HEK293 (cell line): ENCODE data around the gene PFDN1.
A peak's percentile ranks its signal among the peaks of the same experiment; 100 is the strongest.

Experiments
- CTCF ChIA-PET: fragments of 350-600 bp; formaldehyde crosslinking; extraction: SDS; loops from one replicate; lab custom pipeline; 2021; ENCODE audit warnings: antibody characterized with exemption; lab: Yijun Ruan, JAX
- POLR2A ChIA-PET: fragments of 300-600 bp; formaldehyde crosslinking; extraction: SDS; loops from one replicate; lab custom pipeline; 2020; ENCODE audit warnings: antibody characterized with exemption, inconsistent platforms; lab: Yijun Ruan, JAX
- H3K27ac ChIP-seq: fragments of 200-500 bp; sonication (Bioruptor generic); 2 replicates; pipeline ENCODE4 v1.5.1; 2014; ENCODE audit warnings: low read depth, low read length, control low read depth, inconsistent platforms; ENCODE audit errors: extremely low read depth
- H3K36me3 ChIP-seq, 2 experiments: fragments of 200-500 bp in 1 of 2; sonication (Bioruptor generic) in 1 of 2; 1 replicate in 1 of 2; 2 replicates in 1 of 2; pipeline ENCODE4 v1.5.1; 2014 to 2017; ENCODE audit warnings: inconsistent platforms in 2 of 2, low read length in 2 of 2; ENCODE audit not compliant: control insufficient read depth in 2 of 2, insufficient read depth in 1 of 2
- H3K4me1 ChIP-seq: fragments of 200-500 bp; sonication (Bioruptor generic); 2 replicates; pipeline ENCODE4 v1.5.1; 2014; ENCODE audit warnings: mild to moderate bottlenecking, low read length, inconsistent platforms; ENCODE audit not compliant: control insufficient read depth, insufficient read depth
- H3K4me3 ChIP-seq: 2 replicates; pipeline ENCODE4 v1.5.1; 2011; ENCODE audit warnings: low read depth, mild to moderate bottlenecking, control low read depth, low read length, moderate library complexity
- H3K9me3 ChIP-seq: fragments of 200-500 bp; sonication (Bioruptor generic); 2 replicates; pipeline ENCODE4 v1.5.1; 2014; ENCODE audit warnings: low read depth, low read length, inconsistent platforms; ENCODE audit not compliant: control insufficient read depth, insufficient read depth
- FEZF1 ChIP-seq: fragments of 450-650 bp; formaldehyde crosslinking; IDR thresholded peaks from 2 replicates; pipeline ENCODE4 v1.5.1; 2016; ENCODE audit warnings: missing biosample characterization, missing genetic modification characterization
- GFI1B ChIP-seq: fragments of 450-650 bp; formaldehyde crosslinking; IDR thresholded peaks from 2 replicates; pipeline ENCODE4 v1.5.1; 2016; ENCODE audit warnings: missing biosample characterization, missing genetic modification characterization
- HOXD13 ChIP-seq: sonication (generic); formaldehyde crosslinking; IDR thresholded peaks from 2 replicates; pipeline ENCODE4 v1.8.0; 2022; ENCODE audit warnings: missing genetic modification reagents, borderline replicate concordance
- KLF1 ChIP-seq: fragments of 450-650 bp; formaldehyde crosslinking; IDR thresholded peaks from 2 replicates; pipeline ENCODE4 v1.5.1; 2016; ENCODE audit warnings: missing biosample characterization, missing genetic modification characterization
- KLF7 ChIP-seq: fragments of 450-650 bp; formaldehyde crosslinking; IDR thresholded peaks from 2 replicates; pipeline ENCODE4 v1.5.1; 2016; ENCODE audit warnings: missing biosample characterization, missing genetic modification characterization, borderline replicate concordance
- KLF8 ChIP-seq: fragments of 450-650 bp; formaldehyde crosslinking; IDR thresholded peaks from 2 replicates; pipeline ENCODE4 v1.5.1; 2016; ENCODE audit warnings: missing biosample characterization, missing genetic modification characterization
- MEIS1 ChIP-seq: sonication (generic); formaldehyde crosslinking; IDR thresholded peaks from 2 replicates; pipeline ENCODE4 v1.8.1; 2022; ENCODE audit warnings: missing genetic modification reagents, mild to moderate bottlenecking, borderline replicate concordance
- ZBTB20 ChIP-seq: fragments of 450-650 bp; formaldehyde crosslinking; IDR thresholded peaks from 2 replicates; pipeline ENCODE4 v1.5.1; 2016; ENCODE audit warnings: missing biosample characterization, missing genetic modification characterization
- ZBTB8A ChIP-seq: fragments of 450-650 bp; formaldehyde crosslinking; IDR thresholded peaks from 2 replicates; pipeline ENCODE4 v1.5.1; 2016; ENCODE audit warnings: missing biosample characterization, missing genetic modification characterization
- ZNF121 ChIP-seq: fragments of 450-650 bp; formaldehyde crosslinking; IDR thresholded peaks from 2 replicates; pipeline ENCODE4 v1.5.1; 2016; ENCODE audit warnings: missing biosample characterization, missing genetic modification characterization
- ZNF155 ChIP-seq: fragments of 450-650 bp; formaldehyde crosslinking; IDR thresholded peaks from 2 replicates; pipeline ENCODE4 v1.5.1; 2016; ENCODE audit warnings: missing biosample characterization, missing genetic modification characterization
- ZNF174 ChIP-seq: fragments of 450-650 bp; formaldehyde crosslinking; IDR thresholded peaks from 2 replicates; pipeline ENCODE4 v1.5.0; 2017; ENCODE audit warnings: missing biosample characterization, mild to moderate bottlenecking, missing genetic modification characterization
- ZNF223 ChIP-seq: fragments of 450-650 bp; formaldehyde crosslinking; IDR thresholded peaks from 2 replicates; pipeline ENCODE4 v1.5.1; 2016; ENCODE audit warnings: missing biosample characterization, missing genetic modification characterization
- ZNF366 ChIP-seq: fragments of 450-650 bp; formaldehyde crosslinking; conservative IDR thresholded peaks from 2 replicates; pipeline ENCODE4 v1.5.1; 2016; ENCODE audit warnings: missing biosample characterization, missing genetic modification characterization
- ZNF404 ChIP-seq: fragments of 450-650 bp; formaldehyde crosslinking; IDR thresholded peaks from 2 replicates; pipeline ENCODE4 v1.5.1; 2017; ENCODE audit warnings: missing biosample characterization, missing genetic modification characterization
- ZNF433 ChIP-seq: fragments of 450-650 bp; formaldehyde crosslinking; IDR thresholded peaks from 2 replicates; pipeline ENCODE4 v1.5.1; 2016; ENCODE audit warnings: missing biosample characterization, missing genetic modification characterization, low read depth
- ZNF549 ChIP-seq: fragments of 450-650 bp; IDR thresholded peaks from 2 replicates; pipeline ENCODE4 v1.5.1; 2018; ENCODE audit warnings: missing biosample characterization, missing genetic modification characterization, mild to moderate bottlenecking, inconsistent platforms, moderate library complexity
- ZNF626 ChIP-seq: fragments of 450-650 bp; sonication (Bioruptor Pico); formaldehyde crosslinking; IDR thresholded peaks from 2 replicates; pipeline ENCODE4 v1.5.1; 2018; ENCODE audit warnings: missing biosample characterization, missing genetic modification characterization, inconsistent platforms
- ZNF658 ChIP-seq: fragments of 450-650 bp; formaldehyde crosslinking; IDR thresholded peaks from 2 replicates; pipeline ENCODE4; 2016; ENCODE audit warnings: missing biosample characterization, missing genetic modification characterization
- ZNF670 ChIP-seq: fragments of 450-650 bp; formaldehyde crosslinking; IDR thresholded peaks from 2 replicates; pipeline ENCODE4 v1.5.1; 2016; ENCODE audit warnings: missing biosample characterization, missing genetic modification characterization, low read depth
- ZNF837 ChIP-seq: fragments of 450-650 bp; formaldehyde crosslinking; IDR thresholded peaks from 2 replicates; pipeline ENCODE4 v1.5.1; 2016; ENCODE audit warnings: missing biosample characterization, missing genetic modification characterization
- TF ChIP-seq, protein P1 (sequence below): fragments of 450-650 bp; formaldehyde crosslinking; IDR thresholded peaks from 2 replicates; pipeline ENCODE4 v1.5.1; 2017; ENCODE audit warnings: missing biosample characterization, missing genetic modification characterization

PFDN1 gene

DNA sequence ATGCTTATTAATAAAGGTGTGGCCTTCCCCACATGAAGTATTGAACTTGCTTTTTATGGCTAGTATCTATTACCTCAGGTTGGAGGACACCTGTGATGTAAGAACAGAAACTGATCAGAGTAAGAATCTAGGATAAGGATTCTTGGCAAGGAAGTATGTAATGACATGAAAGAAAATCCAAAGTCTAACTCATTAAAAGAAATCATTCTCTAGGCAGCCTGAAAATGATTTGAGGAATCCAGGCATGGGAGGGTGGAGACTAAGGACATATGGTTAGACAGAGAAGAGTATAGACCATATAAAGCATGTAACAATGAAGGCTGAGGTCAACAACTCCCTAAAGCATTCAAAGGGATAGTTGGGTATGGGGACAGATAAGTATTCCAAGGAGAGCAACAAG is 32.9 kb downstream of the PFDN1 start:
- ChIA-PET CTCF (interaction anchor here (1.2 to 2.7 kb wide), 2 partner anchors 30 to 82 kb away, joined by 5 to 12 read pairs; no protein-coding TSS in a partner anchor), POLR2A (interaction anchor here (1.7 kb wide), 1 partner anchor 9 kb away, joined by 6 read pairs; no protein-coding TSS in a partner anchor)
- peaks cover 0 to 7% of the 10 kb centered on the region in 2 experiments; a peak in 2 of 3 replicates for H3K36me3 ChIP-seq
- no peak overlapping the region for H3K27ac ChIP-seq
- H3K9me3 ChIP-seq: no peaks in the 10 kb centered on the region
- TF ChIP-seq ZNF366 (tag by site-specific recombination) (no peak), ZNF837 (tag by site-specific recombination) (no peak), KLF8 (tag by site-specific recombination) (no peak)
- peaks cover 5% of the 10 kb centered on the region for H3K4me1 ChIP-seq
- no peak overlapping the region for H3K4me3 ChIP-seq

DNA sequence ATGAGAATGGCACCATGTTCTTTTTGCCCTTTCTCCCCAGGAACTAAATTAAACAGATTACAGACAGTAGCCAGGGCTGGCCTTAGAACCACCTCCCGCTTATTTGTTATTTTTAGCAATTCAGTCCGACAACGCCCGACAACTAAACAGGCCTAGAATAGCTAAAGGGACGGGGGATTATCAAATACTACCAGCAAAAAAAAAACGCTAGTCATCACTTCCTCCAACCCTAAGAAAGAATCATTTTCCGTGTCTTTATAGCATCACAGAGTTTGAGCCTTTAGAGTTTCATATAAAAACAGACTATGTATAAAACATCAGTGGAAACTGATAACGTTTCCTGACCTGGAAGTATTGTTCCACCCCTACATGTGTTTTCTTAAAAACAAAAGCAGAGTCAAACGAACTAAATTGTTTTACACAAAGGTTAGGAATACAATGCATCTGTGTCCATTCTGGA is 35.3 kb downstream of the PFDN1 start:
- TF ChIP-seq ZBTB20 (tag by site-specific recombination) (peak; percentile 76), KLF1 (tag by site-specific recombination) (peak; percentile 71), ZNF626 (tag by site-specific recombination) (no peak)
- H3K36me3 ChIP-seq: no peaks in the 10 kb centered on the region; a peak in 1 of 3 replicates
- ChIA-PET CTCF (interaction anchor here (1.0 to 2.0 kb wide), 5 partner anchors 9 to 91 kb away, joined by 3 to 11 read pairs (median 3); no protein-coding TSS in a partner anchor), POLR2A (interaction anchor here (1.0 kb wide), 1 partner anchor 79 kb away, joined by 3 read pairs; the partner anchor contains the start of gene HBEGF)
- peaks cover 7% of the 10 kb centered on the region for H3K4me1 ChIP-seq
- no peak overlapping the region for H3K27ac ChIP-seq
- H3K9me3 ChIP-seq: no peaks in the 10 kb centered on the region
- H3K4me3 ChIP-seq: no peak overlapping the region

DNA sequence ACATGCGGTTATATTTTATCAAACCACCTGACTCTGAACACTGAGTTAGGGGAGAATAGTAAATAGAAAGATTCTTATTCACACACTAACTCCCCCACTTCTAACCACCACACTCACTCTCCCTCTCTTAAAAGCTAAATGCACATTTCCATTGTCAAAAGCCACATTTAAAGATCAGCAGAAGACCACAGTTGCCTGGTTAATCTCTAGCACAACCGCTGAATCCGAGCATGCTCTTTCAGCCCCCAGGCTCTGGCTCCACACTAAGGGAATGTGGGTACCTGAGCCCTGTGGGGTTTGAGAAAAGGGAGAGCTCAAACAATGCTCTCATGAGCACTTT is 35.7 kb downstream of the PFDN1 start:
- ChIA-PET POLR2A (interaction anchor here (1.0 kb wide), 1 partner anchor 79 kb away, joined by 3 read pairs; the partner anchor contains the start of gene HBEGF), CTCF (interaction anchor here (1.0 to 1.7 kb wide), 4 partner anchors 9 to 92 kb away, joined by 3 to 7 read pairs (median 3); no protein-coding TSS in a partner anchor)
- no peak overlapping the region for H3K4me3 ChIP-seq
- no peaks in the 10 kb centered on the region; a peak in 1 of 3 replicates for H3K36me3 ChIP-seq
- peaks cover 10% of the 10 kb centered on the region for H3K4me1 ChIP-seq
- no peaks in the 10 kb centered on the region for H3K9me3 ChIP-seq
- H3K27ac ChIP-seq: no peak overlapping the region
- no peak for TF ChIP-seq ZNF433 (tag by site-specific recombination)
- TF ChIP-seq HOXD13 (CRISPR knock-in tag): no peak
- TF ChIP-seq ZNF404 (tag by site-specific recombination): no peak
- TF ChIP-seq ZBTB8A (tag by site-specific recombination): no peak
- TF ChIP-seq FEZF1 (tag by site-specific recombination): 0 out of 2 replicates have a peak, but pooled peaks have one; percentile 23
- no peak for TF ChIP-seq ZNF670 (tag by site-specific recombination)
- TF ChIP-seq, all 188 proteins: peak for 1

DNA sequence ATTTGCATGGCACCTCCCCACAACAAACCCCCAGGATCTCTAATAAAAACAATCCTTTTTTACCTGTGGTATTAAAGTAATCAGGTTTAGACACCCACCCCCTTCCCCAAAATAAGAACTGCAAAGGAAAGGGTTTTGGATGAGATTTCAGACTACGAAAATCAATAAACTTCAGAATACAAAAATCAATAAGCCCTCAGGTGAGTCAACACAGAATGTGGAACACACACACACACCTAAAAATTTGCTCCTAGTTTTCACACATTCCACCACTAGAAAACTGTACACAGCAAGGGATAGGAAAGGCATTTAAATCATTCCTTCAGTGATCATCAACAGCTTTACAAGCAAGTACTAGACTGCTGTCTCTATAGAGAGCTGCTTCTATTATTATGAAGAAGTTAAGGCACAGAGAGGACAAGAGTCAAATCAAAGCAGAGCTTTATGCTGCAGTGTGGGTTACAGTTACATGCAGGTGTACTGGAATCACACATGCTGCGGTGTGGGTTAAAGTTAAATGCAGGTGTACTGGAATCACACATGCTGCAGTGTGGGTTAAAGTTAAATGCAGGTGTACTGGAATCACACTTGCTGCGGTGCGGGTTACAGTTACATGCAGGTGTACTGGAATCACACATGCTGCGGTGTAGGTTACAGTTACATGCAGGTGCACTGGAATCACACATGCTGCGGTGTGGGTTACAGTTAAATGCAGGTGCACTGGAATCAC is 36.3 kb downstream of the PFDN1 start:
- ChIA-PET CTCF (interaction anchor here (1.0 to 1.4 kb wide), 3 partner anchors 10 to 92 kb away, joined by 3 read pairs; no protein-coding TSS in a partner anchor), POLR2A (interaction anchor here (1.1 kb wide), 1 partner anchor 80 kb away, joined by 3 read pairs; the partner anchor contains the start of gene HBEGF)
- Histone ChIP-seq H3K36me3 (no peaks in the 10 kb centered on the region; a peak in 1 of 3 replicates), H3K27ac (no peak overlapping the region), H3K4me3 (no peak overlapping the region), H3K4me1 (peaks cover 15% of the 10 kb centered on the region), H3K9me3 (no peaks in the 10 kb centered on the region)
- TF ChIP-seq, protein P1, sequence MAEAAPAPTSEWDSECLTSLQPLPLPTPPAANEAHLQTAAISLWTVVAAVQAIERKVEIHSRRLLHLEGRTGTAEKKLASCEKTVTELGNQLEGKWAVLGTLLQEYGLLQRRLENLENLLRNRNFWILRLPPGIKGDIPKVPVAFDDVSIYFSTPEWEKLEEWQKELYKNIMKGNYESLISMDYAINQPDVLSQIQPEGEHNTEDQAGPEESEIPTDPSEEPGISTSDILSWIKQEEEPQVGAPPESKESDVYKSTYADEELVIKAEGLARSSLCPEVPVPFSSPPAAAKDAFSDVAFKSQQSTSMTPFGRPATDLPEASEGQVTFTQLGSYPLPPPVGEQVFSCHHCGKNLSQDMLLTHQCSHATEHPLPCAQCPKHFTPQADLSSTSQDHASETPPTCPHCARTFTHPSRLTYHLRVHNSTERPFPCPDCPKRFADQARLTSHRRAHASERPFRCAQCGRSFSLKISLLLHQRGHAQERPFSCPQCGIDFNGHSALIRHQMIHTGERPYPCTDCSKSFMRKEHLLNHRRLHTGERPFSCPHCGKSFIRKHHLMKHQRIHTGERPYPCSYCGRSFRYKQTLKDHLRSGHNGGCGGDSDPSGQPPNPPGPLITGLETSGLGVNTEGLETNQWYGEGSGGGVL (tag by site-specific recombination): no peak
- TF ChIP-seq ZNF174 (tag by site-specific recombination) (no peak), ZNF155 (tag by site-specific recombination) (no peak), GFI1B (tag by site-specific recombination) (no peak), ZNF121 (tag by site-specific recombination) (no peak), ZNF223 (no peak), ZNF670 (tag by site-specific recombination) (no peak), KLF7 (tag by site-specific recombination) (no peak), MEIS1 (no peak), ZNF549 (tag by site-specific recombination) (no peak), ZNF658 (tag by site-specific recombination) (no peak)
